ENCODE data around the gene RGS6. TPM values are rescaled to one million over a fixed set of nuclear protein-coding genes. Genes with fewer than 3 reads are reported as not detected.

Gene RGS6
- total and polyA plus RNA-seq, 2 of the 4 experiments (the other 2 are of a cell fraction): not detected

GRCh38 chr14:72562300-72562699, 630.1 kb downstream of the RGS6 start:
- no peak overlapping the region for H3K23ac ChIP-seq (ENCODE audit: low read depth, low read length)
- no peaks in the 10 kb centered on the region for H3K27me3 ChIP-seq (ENCODE audit: control insufficient read depth, insufficient read depth, low read length)
- H3K56ac ChIP-seq (ENCODE audit: extremely low read depth, insufficient read depth, low read length): no peak overlapping the region
- H3K9me1 ChIP-seq (ENCODE audit: insufficient read depth, low read length): no peaks in the 10 kb centered on the region
- TF ChIP-seq CTCF (conservative IDR thresholded peaks at IDR 0.05; ENCODE audit: low read depth, low read length): no peak
- TF ChIP-seq FOS (IDR thresholded peaks at IDR 0.05; ENCODE audit: low read depth, low read length): no peak
- no peak overlapping the region for H3K18ac ChIP-seq (ENCODE audit: low read depth, low read length)
- dilution Hi-C loops (cut with HindIII; ENCODE audit: low sequenced_read_pairs, unreplicated experiment): no loop called here
- DNase-seq (no peak), ATAC-seq (ENCODE audit: low read depth) (no peak)
- H3K27ac ChIP-seq (ENCODE audit: insufficient read depth, low read length): no peak overlapping the region
- ChIA-PET CTCF (no interaction called here), POLR2A (ENCODE audit: unreplicated experiment) (no interaction called here)
- H3K4me2 ChIP-seq (ENCODE audit: low read depth, low read length): no peak overlapping the region
- H3K36me3 ChIP-seq (ENCODE audit: control insufficient read depth, insufficient read depth, low read length): no peaks in the 10 kb centered on the region
- H2AK5ac ChIP-seq (ENCODE audit: low read depth, low read length): no peak overlapping the region
- BruUV-seq (replicated peaks): no TSS peak
- H2AK9ac ChIP-seq (replicated peaks; ENCODE audit: low read depth, low read length, poor library complexity): peak overlapping the region; percentile 23
- no peak overlapping the region for H2BK5ac ChIP-seq (ENCODE audit: low read depth, low read length, poor library complexity, severe bottlenecking)
- peaks cover 3% of the 10 kb centered on the region for H3K4me1 ChIP-seq (ENCODE audit: control insufficient read depth, insufficient read depth, low read length)
- H3K79me1 ChIP-seq (ENCODE audit: low read depth in 1 of 2, low read length in 2 of 2): no peaks in the 10 kb centered on the region
- H3K4ac ChIP-seq (ENCODE audit: low read depth, low read length): no peak overlapping the region
- WGBS, 2 experiments (ENCODE audit: extremely low coverage in 2 of 2, insufficient read length in 1 of 2): 98% methylated on average over 8 of the region's 20 CpGs; no CpG with 5 or more reads in 1 of the 2 experiments
- H4K8ac ChIP-seq (ENCODE audit: low read depth in 2 of 2, low read length in 2 of 2): no peak overlapping the region
- no peak overlapping the region for H2AFZ ChIP-seq (replicated peaks; ENCODE audit: low read length, poor library complexity)
- no peak overlapping the region for H2BK120ac ChIP-seq (ENCODE audit: low read depth, low read length)
- no peak overlapping the region for H4K91ac ChIP-seq (ENCODE audit: insufficient read depth, low read depth, low read length)
- no peak overlapping the region for H4K5ac ChIP-seq (ENCODE audit: low read depth, low read length)
- in situ Hi-C loops (cut with MboI; ENCODE audit: low sequenced_read_pairs): no loop called here
- no peak overlapping the region for H2BK15ac ChIP-seq (ENCODE audit: low read depth, low read length)
- H3K9ac ChIP-seq (ENCODE audit: low read depth, low read length): no peak overlapping the region
- no peaks in the 10 kb centered on the region for H4K20me1 ChIP-seq (ENCODE audit: insufficient read depth, low read length)
- no peak overlapping the region for H2BK20ac ChIP-seq (ENCODE audit: low read depth, low read length)
- H3K14ac ChIP-seq (replicated peaks; ENCODE audit: low read depth, low read length): no peak overlapping the region
- no peaks in the 10 kb centered on the region for H3K9me3 ChIP-seq (ENCODE audit: control insufficient read depth, insufficient read depth, low read length)
- no peak overlapping the region for H3K4me3 ChIP-seq (ENCODE audit: insufficient read depth, low read depth, low read length)
- intact Hi-C loops (cut with micrococcal nuclease): no loop called here
